NCI-H748 (cell line): ENCODE results near the gene MPO.

Experiments used
- DNase-seq: peaks from one replicate; lab custom pipeline; 2025; ENCODE audit not compliant: unreplicated experiment; lab: John Stamatoyannopoulos, UW

MPO gene, protein sequence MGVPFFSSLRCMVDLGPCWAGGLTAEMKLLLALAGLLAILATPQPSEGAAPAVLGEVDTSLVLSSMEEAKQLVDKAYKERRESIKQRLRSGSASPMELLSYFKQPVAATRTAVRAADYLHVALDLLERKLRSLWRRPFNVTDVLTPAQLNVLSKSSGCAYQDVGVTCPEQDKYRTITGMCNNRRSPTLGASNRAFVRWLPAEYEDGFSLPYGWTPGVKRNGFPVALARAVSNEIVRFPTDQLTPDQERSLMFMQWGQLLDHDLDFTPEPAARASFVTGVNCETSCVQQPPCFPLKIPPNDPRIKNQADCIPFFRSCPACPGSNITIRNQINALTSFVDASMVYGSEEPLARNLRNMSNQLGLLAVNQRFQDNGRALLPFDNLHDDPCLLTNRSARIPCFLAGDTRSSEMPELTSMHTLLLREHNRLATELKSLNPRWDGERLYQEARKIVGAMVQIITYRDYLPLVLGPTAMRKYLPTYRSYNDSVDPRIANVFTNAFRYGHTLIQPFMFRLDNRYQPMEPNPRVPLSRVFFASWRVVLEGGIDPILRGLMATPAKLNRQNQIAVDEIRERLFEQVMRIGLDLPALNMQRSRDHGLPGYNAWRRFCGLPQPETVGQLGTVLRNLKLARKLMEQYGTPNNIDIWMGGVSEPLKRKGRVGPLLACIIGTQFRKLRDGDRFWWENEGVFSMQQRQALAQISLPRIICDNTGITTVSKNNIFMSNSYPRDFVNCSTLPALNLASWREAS

GRCh38 chr17:58280480-58281217 is at the start of gene MPO:
Gene MPO (minus strand): TSS chr17:58280935. CDS start chr17:58280758, 177 bp downstream.
- DNase-seq, result no peak

DNA sequence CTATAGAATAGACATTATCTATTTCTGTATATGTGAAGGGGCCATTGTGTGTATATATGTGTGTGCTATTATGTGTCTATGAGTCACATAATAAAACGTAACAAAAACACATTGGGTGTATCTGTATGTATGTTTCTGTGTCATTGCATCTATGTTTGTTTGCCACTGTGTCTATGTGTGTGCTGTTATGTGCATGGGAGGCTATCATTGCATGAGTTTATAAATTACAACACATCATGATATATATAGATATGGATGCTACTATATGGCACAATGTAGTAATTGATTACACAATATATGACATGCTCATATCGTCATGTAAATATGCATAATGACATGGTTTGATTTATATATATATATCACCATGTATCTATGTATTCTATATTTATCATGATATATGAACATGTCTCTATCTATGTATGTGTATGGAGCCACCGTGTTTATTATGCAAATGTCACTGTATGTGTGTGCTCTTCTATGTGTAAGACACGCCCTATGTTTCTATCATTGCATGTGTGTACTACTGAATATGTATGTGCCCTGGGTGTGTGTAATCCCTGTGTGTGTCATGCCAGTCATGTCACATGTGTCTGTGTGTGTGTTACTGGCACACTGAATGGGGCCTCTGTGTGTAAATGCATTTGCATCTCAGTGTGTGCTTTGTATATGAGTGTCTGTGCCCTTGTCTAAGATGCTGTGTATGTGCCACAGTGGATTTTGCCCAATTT is 49.2 kb upstream of the MPO start:
- DNase-seq, result no peak

GRCh38 chr17:58329035-58329809 is 48.5 kb upstream of the MPO start:
- peak; percentile 13 for DNase-seq

GRCh38 chr17:58328195-58329034 is 47.7 kb upstream of the MPO start, which contains the start of gene TSPOAP1:
Gene TSPOAP1 (minus strand): TSS chr17:58328795. CDS start chr17:58327920, 875 bp downstream.
- peak; percentile 46 for DNase-seq

- no peak for DNase-seq
These were observed 46.8 kb upstream of the MPO start for GRCh38 chr17:58327363-58328194.

DNA sequence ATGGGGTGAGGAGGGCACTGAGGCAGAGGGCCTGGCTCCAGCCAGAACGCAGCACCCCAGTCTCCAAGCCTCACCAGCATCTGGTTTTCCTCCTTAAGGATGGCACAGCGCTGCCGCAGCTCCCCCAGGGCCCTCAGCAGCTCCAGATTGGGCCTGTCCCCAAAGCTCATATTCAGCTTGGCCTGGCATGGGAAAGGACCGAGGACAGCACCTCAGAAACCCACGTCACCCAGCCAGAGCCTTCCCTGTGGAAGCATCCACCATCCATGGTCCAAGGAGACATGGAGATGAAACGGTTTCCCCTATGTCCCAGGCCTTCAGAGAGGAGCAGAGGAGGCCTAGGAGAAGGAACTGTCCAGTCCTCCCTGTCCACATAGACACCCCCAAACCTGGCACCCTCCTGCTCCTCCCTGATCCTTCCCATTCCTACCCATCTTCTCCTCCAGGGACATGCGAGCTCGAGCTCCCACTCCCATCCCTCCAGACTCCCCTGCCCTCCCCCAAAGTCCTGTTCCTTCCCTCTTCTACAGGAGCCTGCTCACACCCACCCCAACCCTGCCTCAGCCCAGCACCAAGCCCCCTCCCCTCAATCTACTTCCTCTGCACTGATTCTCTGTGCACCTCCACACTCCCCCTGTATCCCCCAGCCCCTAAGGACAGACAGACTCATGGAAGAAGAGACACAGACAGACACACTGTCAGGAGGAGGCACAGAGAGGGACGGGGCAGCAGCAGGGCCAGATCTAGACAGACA is 46.1 kb upstream of the MPO start:
- DNase-seq, result no peak

DNA sequence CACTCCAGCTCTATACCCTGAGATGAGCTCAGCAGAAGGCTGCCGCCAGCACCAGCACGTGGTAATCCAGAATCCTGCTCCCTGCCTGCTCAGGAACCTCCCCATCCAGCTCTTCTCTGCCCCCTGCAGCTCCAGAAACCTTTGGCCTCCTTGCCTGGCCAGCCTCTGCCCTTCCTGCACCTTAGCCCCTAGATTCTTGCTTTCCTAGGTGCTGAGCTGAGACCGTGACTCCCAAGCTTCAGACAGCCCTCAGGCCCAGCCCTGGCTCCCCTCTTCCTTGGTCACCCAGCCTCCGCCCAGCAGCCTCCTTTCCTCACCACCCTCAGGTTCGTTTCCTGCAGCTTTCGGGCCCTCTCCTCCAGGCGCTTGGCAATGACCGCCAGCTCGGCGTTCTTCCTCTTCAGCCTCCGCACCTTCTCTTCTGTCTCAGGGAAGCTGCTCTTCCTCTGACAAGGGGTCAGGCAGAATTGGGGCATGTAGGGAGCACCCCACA is 45.3 kb upstream of the MPO start:
- no peak for DNase-seq

- DNase-seq, result peak; percentile 78
These were observed 44.6 kb upstream of the MPO start for GRCh38 chr17:58325289-58325726.

GRCh38 chr17:58324409-58325288 is 43.9 kb upstream of the MPO start:
- DNase-seq, result peak; percentile 85

DNA sequence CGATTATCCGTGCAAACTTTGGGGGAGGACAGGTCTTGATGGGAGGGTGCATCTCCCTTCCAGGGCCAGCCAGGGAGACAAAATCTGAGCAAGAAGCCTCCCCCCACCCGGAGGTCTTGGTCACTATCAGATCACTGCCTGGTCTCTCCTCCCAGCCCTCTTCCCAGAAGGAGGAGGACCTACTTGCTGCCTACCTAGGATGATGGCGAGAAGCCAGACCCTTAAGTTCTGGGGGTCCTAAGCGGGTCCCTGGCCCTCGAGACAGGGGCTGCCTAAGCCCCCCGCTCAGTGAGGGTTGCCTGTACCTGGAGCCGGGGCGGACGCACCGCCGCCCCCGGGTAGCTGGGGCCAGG is 43.3 kb upstream of the MPO start:
- no peak for DNase-seq

- no peak for DNase-seq
These were observed 42.8 kb upstream of the MPO start for GRCh38 chr17:58323366-58324055.

DNA sequence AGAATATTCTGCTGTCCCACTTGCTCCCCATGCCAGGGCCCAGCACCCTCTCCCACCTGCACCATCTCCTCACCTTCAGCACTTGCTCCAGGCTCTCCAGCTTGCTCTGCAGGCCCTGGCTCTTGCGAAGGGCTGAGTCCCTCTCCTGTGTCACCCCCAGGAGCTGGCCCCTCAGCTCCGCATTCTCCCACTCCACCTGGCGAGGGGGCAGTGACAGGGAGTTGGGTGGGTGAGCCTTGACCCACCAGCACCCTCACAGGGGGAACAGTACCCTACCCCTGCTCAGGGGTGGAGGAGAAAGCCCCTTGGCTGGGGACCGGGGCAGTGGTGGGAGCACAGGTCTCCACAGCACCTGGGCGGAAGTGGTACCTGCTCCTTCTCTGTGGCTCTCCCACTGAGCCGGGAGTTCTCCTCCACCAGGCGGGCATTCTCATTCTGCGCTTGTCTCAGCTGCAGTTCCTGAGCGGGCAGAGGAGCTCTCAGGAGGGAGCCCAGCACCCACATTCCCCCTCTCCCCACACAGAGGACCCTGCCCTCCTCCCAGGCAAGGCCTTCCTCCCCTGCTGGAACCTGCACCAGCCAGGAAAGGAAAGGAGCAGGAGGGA is 41.9 kb upstream of the MPO start:
- no peak for DNase-seq

DNA sequence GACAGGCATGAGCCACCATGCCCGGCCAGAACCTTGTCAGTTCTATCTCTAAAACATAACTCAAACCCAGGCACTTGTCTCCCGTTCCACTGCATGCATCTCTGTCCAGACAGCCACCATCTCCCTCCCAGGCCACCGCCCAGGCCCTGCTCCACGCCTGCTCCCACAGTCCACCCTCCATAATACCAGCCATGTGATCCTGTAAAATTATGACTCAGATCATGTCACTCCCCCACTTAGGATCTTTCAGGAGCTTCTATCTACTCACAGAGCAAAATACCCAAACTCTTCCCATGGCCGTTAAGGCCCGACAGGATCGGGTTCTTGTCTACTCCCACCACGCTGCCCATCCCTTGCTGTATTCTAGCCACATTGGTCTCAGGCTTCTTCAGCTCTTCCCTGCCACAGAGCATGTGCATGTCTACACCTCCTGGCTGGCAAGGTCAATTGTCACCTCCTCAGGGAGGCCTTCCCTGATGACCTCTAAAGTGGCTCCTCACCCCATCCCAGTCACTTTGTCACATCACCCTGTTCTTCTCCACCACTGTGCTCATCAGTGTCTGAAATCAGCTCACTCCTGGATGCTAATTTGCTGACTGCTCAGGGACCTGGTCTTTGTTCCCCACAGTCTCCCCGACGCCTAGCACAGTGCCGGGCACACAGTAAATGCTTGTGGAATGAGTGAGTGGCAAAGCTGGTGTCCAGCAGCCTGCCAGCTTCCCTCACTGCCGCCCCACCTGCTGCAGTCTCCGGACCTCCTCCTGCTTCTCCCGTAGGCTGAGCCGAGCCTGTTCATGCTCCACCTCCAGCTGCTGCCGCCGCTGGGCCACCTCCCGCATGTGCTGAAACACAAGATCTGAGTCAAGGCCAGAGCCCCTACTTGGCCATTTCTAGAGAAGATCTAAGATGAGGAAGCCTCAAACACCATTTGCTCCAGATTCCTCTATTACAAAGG is 41.1 kb upstream of the MPO start:
- DNase-seq, result no peak

DNA sequence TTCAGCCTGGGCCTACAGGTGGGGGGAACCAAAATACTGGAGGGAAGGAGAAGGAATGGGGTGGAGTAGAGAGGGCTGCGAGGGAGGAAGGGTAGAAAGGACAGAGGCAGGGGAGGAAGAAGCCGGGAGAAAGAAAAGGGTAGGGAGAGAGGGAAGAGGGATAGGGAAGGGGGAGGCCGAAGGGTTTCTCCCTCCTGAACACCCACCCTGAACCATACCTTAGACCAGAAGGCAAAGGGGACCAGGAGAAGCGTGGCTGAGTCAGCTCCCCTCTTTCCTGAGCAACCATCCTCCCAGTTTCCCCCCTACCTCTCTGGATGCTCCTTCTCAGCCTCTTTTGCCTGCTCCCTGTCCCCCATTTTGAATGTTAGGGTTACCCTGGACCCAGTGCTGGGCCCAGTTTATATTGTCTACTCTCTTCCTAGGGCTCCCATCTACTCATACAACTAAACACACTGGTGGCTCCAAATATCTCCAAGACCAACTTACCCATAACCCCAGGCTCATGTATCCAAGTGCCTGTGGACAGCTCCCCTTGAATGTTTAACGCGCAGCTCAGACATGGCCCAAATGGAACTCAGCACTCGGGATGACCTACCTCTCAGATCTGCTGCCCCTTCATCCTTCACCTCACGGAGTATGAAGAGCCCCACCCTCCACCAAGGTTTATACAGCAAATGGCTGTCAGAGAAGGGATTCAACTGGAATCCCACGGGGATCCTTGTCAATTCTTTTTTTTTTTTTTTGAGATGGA is 40.0 kb upstream of the MPO start:
- DNase-seq, result no peak
